Epithelial cell of proximal tubule (primary cell): Measurements from ENCODE around the gene PLXNA2. TPM values are rescaled to one million over a fixed set of nuclear protein-coding genes. Genes with fewer than 3 reads are reported as not detected.

Experiments used
- DNase-seq: peaks from one replicate; pipeline ENCODE4 v3.0.0-alpha.2; 2011; ENCODE audit warnings: low read depth
- H3K4me3 ChIP-seq: 2 replicates; pipeline ENCODE4 v1.5.1; 2011; ENCODE audit warnings: low read depth, mild to moderate bottlenecking, low read length
- CTCF ChIP-seq: conservative IDR thresholded peaks from 2 replicates; pipeline ENCODE4 v1.5.1; 2012; ENCODE audit warnings: low read depth, mild to moderate bottlenecking, low read length
- total RNA-seq: library from RNA; depleted of rRNA; stranded (reverse); fragments of >200 nt; gene quantifications from 2 replicates; pipeline ENCODE4 v1.2.3, GENCODE V29; 2015

PLXNA2 gene
- total RNA-seq, 1 donor from 2014 or later, result 5.7 TPM

DNA sequence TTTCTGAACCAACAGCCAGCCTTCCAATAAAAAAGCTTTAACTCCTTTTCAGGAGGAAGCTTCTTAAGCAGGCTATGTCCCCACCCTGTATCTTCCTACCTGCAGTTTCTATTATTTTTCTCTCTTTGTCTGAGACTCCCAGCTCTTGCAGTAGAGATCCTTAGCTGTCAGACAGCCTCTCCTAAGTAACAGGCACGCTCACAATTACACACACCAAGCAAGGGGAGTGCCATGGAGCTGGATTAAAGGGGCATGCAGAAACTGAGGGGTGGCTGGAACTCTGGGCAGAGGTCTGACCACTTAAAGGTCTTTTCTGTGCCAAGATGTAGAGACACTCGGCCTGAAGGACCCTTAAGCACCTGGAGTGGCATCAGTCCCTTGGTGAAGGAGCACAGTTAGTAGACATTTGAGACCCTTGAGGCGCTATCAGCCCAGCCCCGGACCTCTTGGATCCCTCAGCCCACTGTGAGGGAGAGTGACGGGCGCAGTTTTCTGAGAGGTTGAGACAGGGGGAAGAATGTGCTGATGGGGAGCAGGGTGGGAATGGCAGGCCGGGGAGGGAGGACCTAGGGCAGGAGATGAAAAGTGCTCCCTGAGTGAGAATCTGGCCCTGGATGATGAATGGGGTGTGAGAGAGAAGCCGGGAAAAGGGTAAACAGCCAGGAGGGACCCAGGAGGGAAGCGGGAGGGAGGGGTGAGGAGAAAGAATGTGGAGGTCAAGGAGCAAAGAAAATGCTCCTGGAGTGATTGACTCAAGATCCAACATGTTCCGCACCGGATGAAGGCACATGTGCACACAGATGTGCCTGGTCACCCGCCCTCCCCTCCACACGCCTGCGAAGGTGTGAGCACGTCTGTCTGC lies 13.3 kb downstream of the PLXNA2 start:
- TF ChIP-seq CTCF, result no peak
- DNase-seq, result no peak
- H3K4me3 ChIP-seq, result no peak overlapping the region

- H3K4me3 ChIP-seq, result no peak overlapping the region
- no peak for DNase-seq
- no peak for TF ChIP-seq CTCF
Observed at GRCh38 chr1:208228550-208228949, 15.6 kb downstream of the PLXNA2 start.

DNA sequence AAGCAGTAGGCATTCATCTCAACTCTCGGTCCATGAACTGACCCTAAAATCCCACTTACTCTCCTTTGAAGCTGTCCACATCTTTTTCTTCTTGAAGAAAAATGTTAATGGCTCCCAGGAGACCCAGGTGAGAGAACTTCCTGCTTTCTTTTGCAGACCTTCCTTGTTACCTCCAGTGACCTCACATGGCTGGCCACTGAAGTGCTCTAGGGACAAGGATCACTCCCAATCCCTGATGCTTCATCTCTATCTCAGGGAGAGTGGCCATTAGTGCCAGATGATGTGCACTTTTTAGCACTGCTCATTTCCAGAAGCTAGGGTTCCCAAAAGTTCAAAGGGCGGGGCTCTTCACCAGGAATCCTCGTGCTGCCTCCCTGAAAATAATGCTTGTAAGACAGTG lies 16.2 kb downstream of the PLXNA2 start:
- TF ChIP-seq CTCF, result no peak
- H3K4me3 ChIP-seq, result no peak overlapping the region
- DNase-seq, result no peak

GRCh38 chr1:208227366-208227765 lies 16.8 kb downstream of the PLXNA2 start:
- H3K4me3 ChIP-seq, result no peak overlapping the region
- TF ChIP-seq CTCF, result no peak
- no peak for DNase-seq

DNA sequence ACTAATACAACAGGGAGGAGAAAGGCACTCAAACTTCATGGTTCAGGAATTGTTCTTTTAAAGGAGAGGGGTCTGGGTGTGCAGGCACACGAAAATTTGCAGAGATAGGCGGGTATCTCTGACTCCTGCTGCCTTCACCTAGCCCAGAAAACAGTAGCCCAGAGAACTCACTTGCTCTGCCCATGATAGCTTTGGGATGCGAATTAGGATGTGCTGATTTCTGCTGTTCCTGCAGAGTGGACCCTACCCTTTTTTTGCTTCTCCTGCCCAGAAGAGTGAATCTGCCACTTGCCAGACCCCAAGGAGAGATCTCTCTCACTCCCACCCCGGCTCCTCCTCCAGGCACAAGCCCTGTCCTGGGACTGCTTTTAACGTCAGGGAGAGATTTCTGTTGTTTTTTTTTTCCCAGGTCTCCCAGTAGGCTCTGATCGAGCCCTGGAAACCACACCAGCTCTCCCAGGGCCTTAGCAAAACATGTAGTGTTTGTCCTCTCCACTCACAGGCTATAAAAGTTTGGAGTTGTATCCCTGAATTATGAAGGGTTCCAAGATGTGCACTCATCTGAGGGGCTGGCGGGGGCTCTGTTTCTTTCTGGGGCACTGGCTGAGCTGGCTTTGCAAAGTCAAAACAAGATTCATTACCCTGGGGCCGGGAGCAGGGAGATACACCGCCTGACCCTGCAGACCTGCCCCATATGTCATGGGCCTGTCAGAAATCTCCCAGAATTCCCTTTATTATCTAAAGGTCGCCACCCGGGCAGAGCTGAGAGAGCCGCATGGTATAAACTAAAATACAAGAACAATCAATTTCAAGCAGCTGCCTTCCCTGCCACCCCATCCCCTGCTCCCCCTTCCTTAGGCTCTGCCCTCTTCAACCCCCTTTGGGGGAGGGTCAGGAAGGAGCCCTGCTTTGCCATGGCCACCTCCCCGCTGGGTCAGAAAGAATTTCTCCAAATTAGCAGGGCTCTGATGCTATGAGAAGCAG lies 17.9 kb downstream of the PLXNA2 start:
- no peak for TF ChIP-seq CTCF
- no peak overlapping the region for H3K4me3 ChIP-seq
- DNase-seq, result no peak

GRCh38 chr1:208224192-208224713 lies 19.9 kb downstream of the PLXNA2 start:
- no peak overlapping the region for H3K4me3 ChIP-seq
- DNase-seq, result no peak
- no peak for TF ChIP-seq CTCF
